Activated T-cell treated with anti-CD3 and anti-CD28 coated beads, Interleukin-2, amount 50 U/mL, for 48 hours (primary cell): Measurements from ENCODE around the gene KXD1.
"Not testable (repeated sequence)": the region's sequence is repeated elsewhere in the genome, so short reads cannot be mapped to it uniquely, and the experiment has no call there.

Experiments
- DNase-seq, 2 experiments: peaks; one replicate each; pipeline ENCODE4 v3.0.0-alpha.2; 2020

The KXD1 gene

DNA sequence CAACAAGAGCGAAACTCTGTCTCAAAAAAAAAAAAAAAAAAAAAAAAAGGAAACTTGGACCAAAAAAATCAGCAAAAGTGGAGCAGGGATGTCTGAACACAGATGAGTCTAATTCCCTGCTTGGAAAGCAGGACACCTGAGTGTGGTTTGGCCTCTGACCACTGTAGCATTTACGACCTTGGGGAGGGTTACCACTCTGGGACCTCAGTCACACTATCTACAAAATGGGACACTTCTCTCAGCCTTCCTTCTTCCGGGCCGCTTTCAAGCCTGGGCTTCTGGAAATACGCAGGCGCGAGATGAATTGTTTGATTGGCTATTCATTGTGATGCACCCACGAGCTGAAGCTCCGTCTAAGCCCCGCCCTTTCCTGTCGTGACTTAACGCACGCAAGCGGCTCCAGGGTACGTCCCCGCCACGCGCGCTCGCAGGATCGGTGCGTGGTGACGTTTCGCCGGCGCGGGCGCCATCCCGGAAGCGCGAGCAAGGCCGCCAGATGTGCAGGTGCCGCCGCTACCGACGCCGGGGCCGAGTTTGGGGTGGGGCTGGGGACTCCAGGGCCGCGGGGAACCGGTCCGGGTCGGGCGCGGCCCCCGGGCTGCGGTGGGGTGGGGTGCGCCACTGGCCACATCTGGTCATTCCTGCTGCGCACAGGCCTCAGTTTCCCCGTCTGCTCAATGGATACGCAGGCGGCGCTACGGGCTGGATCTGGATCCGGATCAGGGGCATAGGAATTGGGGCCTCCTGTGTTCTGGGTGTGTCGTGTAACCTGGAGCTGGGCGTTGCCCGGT lies at the start of gene KXD1:
Gene KXD1, plus strand, starts transcription at position 460 of the 791 bp plus-strand sequence. CDS start 4,187 bp downstream, outside the sequence.
- peak; percentile 97 to 98 for DNase-seq

- DNase-seq = no peak
These were observed 49.1 kb upstream of the KXD1 start for GRCh38 chr19:18508585-18508984.

- no peak for DNase-seq
These were observed 47.5 kb upstream of the KXD1 start for GRCh38 chr19:18510216-18510615.

GRCh38 chr19:18513868-18514267 lies 43.8 kb upstream of the KXD1 start:
- no peak for DNase-seq

DNA sequence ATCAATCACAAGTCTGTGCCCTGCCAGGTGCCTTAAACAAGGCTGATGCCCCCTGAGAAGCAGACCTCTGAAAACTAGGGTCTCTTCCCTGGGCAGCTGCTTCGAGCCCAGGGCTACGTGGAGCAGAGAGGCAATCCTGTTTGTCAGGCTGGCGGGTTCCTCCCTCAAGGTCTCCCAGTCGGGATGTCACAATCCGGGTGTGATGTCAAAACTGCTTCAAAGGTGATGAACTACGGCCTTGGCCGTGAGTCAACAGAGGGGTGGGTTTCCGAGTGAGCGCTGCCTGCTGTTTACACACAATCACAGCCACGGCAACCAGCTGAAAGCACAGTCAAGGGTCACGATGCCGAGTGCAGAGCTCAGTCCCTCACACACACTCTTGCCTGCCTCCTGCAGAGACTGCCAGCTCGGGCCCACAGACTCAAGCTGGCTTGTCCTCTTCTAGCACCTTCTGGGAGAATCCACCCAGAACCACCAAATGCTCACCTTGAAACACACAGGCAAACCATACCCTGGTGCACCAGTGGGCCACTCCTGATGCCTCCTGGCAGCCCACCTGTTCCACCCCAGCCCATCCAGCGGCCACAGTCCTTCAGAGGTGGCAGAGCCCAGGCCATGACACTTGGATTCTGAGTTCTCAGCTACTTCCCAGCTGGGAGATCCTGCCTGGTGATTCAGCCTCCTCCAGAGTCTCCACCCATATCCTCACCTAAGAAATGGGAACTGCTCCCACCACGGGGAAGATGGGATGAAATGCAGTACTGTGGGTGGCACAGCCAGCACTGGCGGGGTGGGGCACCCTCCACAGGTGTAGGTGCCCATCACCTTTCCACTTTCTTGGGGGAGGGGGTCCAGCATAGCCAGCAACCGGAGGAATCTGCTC lies 42.6 kb upstream of the KXD1 start:
- DNase-seq = no peak

DNA sequence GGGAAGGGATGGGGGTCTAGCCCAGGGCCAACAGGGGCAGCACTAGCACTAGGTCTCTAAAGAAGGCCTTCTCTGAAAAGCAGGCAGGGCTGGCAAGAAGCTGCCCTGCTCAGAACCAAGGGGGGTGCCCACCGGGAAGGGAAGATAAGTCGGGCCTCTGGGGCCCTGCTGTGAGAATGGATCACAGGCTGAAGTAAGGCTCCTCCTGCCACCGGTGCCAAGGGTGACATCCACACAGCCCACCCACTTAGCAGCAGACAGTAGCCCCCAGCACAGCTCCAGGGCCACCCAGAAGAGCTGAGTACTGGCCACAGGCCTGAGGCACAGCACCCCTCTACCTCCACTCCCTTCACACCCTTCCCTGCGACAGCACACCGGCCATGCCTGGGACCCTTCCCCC lies 41.7 kb upstream of the KXD1 start:
- no peak for DNase-seq

- no peak for DNase-seq
These were observed 40.1 kb upstream of the KXD1 start for GRCh38 chr19:18517606-18518005.

DNA sequence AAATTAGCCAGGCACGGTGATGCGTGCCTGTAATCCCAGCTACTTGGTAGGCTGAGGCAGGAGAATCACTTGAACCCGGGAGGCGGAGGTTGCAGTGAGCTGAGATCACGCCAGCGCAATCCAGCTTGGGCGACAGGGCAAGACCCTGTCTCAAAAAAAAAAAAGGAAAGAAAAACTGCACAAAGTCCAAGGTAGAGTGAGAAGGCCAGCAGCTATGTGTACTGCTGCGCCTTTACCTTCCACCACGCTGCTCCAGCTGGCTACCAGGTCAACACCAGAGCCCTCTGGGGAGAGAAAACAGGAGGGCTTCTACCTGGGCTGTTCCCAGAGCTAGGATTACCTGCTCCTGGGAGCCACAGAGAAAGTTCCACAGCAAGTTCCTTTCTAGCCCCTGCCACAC lies 39.0 kb upstream of the KXD1 start:
- DNase-seq = no peak

- peak; percentile 74 to 75 for DNase-seq
These were observed 37.5 kb upstream of the KXD1 start for GRCh38 chr19:18519962-18520847.

DNA sequence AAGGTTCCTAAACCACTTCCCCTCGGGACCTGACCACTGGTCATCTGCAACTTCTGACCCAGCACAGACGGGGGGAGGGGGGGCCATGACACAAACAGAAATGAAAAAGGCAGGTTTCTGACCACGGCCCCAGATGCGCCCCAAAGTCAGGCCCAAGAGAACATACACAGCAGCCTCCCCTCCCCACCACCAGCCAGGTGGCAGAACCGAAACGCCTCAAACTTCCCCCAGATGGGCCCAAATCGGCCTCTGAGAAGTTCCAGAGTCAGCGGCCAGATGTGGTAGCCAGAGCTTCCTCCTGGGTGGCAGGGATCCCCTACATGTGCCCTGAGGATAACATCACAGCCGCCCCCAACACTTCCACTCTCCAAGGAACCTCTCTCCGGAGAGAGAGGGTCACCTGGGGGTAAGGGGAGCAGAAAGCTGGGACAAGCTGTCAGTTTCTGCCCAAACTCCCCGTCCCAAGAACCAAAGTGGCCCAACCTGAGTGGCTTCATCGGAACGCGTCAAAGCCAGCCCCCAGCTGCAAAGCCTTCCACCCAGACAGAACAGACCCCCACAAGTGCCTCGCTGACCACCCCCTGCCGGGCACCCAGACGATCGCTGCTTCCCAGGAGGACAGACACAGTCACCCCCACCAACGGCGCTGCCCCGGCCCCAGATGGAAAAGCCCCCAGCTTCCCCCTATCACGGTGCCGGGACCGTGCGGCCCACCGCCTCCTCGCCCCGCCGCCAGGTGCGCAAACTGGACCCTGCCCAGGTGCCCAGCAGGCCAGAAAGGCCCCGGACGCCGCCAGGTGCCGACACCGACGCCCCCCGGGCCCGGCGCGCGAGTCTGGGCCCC lies 36.6 kb upstream of the KXD1 start:
- DNase-seq = peak; percentile 46 to 52

- no peak for DNase-seq
These were observed 36.0 kb upstream of the KXD1 start, which contains the start of gene ELL for GRCh38 chr19:18521692-18522123. ELL (minus strand) TSS chr19:18522070; CDS start chr19:18522055, 15 bp downstream.

- DNase-seq = peak; percentile 100
These were observed 35.4 kb upstream of the KXD1 start for GRCh38 chr19:18522124-18522861.

GRCh38 chr19:18522862-18523440 lies 34.7 kb upstream of the KXD1 start:
- not testable (repeated sequence) for DNase-seq

DNA sequence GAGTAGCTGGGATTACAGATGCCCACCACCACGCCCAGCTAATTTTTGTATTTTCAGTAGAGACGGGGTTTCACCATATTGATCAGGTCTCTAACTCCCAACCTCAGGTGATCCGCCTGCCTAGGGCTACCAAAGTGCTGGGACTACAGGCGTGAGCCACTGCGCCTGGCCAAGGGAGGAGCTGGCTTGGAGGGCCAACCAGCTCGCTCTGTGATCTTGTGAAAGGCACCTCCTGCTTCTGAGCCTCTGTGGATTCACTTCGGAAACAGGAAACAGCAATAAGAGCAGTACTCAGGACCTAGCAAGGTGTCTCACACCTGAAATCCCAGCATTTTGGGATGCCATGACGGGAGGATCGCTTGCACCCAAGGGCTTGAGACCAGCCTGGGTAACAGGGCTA lies 33.8 kb upstream of the KXD1 start:
- DNase-seq = no peak

DNA sequence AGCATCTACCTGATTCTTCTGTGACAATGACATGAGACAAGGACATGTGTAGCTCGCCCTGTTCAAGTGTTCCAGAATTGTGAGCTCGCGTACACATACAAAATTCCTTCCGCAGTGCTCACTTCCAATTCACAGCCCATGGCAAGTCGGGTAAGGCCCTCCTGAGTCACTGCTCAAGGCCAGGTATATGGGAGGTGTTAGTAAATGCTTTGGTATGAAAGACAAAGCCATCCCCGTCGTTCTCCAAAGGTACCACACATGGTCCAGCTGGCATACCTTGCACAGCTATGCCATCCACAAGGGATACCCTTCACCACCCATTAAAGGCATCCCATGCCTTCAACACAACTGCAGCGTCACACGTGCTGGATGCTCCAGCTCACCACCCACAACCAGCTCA lies 31.4 kb upstream of the KXD1 start:
- DNase-seq = no peak

DNA sequence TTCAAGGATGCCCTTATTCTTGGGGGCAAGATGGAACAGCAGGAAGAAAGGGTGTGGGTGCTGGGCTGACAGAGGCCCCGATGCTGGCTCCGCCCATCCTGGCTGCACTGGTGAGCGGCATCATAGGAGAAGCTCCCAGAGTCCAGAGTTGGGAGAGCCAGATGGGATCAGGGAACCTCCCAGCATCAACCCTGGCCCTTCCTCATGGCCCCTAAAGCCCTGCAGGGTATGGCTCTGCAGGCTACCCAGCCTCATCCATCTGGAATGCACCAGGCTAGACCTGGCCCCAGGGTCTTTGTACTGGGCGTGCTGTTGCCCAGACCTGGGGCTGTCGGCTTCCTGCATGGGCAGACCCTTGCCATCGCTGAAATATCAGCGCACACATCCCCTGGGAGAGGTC lies 27.9 kb upstream of the KXD1 start:
- no peak for DNase-seq

DNA sequence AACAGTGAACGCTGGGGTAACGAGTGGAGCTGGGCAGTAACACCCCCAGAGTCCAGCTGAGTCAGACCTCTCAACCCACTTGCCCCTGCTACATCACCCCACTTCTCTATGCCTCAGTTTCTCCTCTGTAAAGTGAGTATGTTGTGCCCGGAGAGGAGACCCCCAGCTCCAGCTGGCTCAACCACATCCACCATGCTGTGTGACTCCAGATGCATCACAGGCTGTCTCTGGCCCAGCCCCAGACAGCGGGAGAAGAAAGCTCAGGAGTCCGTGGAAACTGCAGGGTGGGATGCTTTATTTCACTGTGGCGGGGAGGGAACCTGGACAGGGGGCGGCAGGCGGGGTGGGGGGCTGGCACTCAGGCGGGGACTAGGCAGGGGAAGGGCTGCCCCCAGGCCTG lies 26.2 kb upstream of the KXD1 start:
- no peak for DNase-seq

DNA sequence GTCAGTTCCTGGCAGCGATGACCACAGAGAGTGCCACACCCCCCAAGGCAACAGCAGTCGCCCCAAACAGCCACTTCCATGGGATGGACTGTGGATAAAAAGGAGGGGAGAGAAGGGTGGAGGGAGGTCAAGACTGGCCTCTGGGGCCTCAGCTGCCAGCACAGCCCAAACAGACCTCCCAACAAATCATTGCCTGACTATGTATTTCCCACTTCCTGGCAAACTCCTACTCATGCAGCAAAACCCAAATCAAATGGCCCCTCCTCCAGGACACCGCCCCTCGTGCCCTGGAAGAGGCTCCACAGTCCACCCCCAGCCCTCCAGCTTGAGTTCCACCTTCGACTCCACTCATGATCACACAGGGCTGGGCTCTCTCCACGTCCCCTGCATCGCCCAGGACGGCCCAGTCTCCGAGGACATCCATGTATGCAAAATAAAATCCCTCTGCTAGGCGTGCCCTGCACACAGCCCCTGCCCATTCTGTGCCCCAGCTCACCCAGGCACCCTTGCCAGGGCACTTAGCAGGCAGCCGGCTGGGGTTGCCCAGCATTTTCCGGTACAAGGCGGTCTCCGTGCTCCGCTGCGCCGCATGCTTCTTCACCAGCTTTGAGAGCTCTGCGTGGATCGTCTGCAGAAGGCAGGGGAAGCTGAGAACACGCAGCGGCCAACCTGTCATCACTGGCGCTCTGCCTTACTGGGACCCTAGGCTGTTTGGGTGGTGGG lies 25.3 kb upstream of the KXD1 start:
- DNase-seq = no peak

DNA sequence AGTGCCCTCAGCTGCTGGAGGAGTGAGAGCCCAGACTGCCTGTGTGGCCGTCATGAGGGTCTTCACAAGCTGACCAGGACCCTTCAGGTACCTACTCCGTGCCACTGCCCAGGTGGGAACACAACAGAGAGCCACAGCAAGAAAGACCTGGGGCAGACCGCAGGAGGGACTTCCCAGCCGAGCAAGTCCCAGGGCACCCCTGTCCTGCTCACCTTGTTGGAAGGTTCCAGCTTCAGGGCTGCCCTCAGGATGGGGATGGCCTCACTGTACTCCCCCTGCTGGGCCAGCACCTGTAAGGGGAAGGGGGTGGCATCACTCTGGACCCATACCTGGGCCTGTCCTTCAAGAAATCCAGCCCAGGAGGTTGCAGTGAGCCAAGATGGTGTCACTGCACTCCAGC lies 24.6 kb upstream of the KXD1 start:
- DNase-seq = no peak

- DNase-seq = no peak
These were observed 21.2 kb upstream of the KXD1 start for GRCh38 chr19:18536475-18536874.
